WERI-Rb-1 (cell line): ENCODE results near the gene WFS1.

Experiments
- DNase-seq: peaks from one replicate; pipeline ENCODE4 v3.0.0-alpha.2; 2020
- H3K27ac ChIP-seq: fragments of 250-450 bp; sonication (Bioruptor Pico); 2 replicates; pipeline ENCODE4 v1.5.1; 2020; ENCODE audit warnings: mild to moderate bottlenecking, moderate library complexity
- H3K27me3 ChIP-seq: fragments of 250-450 bp; sonication (Bioruptor Pico); 2 replicates; pipeline ENCODE4 v1.5.1; 2021; ENCODE audit warnings: mild to moderate bottlenecking, low read depth, moderate library complexity; ENCODE audit not compliant: insufficient read depth, severe bottlenecking
- H3K36me3 ChIP-seq: fragments of 250-450 bp; sonication (Bioruptor Pico); 2 replicates; pipeline ENCODE4 v1.5.1; 2020; ENCODE audit warnings: mild to moderate bottlenecking, moderate library complexity
- H3K4me3 ChIP-seq: 2 replicates; pipeline ENCODE4 v1.5.1; 2011; ENCODE audit warnings: low read depth, mild to moderate bottlenecking, control low read depth, low read length
- H3K9me3 ChIP-seq: fragments of 250-450 bp; sonication (Bioruptor Pico); 2 replicates; pipeline ENCODE4 v1.5.1; 2021; ENCODE audit warnings: mild to moderate bottlenecking, moderate library complexity; ENCODE audit not compliant: severe bottlenecking
- TF ChIP-seq, protein P1 (sequence below): IDR thresholded peaks from 2 replicates; pipeline ENCODE4 v1.5.1; 2011; ENCODE audit warnings: low read depth, mild to moderate bottlenecking, control low read depth, inconsistent platforms, low read length

The WFS1 gene

DNA sequence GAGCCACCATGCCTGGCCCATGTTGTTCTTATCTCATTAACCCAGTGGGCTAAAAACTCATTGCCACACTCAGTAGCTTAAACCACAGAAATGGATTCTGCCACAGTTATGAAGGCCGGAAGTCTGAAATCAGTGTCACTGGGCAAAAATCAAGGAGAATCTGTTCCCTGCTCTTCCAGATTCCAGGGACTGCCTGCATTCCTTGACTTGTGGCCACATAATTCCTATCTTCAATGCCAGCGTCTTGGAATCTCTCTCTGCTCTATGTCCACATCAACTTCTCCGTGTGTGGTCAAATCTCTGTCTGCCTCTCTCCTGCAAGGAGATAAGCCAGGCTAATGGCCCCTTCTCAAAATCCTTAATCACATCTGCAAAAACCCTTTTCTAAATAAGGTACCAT lies 4.1 kb upstream of the WFS1 start:
- Histone ChIP-seq H3K9me3 (no peaks in the 10 kb centered on the region), H3K27ac (no peak overlapping the region), H3K4me3 (no peak overlapping the region), H3K27me3 (no peaks in the 10 kb centered on the region), H3K36me3 (no peaks in the 10 kb centered on the region)
- TF ChIP-seq, protein P1, sequence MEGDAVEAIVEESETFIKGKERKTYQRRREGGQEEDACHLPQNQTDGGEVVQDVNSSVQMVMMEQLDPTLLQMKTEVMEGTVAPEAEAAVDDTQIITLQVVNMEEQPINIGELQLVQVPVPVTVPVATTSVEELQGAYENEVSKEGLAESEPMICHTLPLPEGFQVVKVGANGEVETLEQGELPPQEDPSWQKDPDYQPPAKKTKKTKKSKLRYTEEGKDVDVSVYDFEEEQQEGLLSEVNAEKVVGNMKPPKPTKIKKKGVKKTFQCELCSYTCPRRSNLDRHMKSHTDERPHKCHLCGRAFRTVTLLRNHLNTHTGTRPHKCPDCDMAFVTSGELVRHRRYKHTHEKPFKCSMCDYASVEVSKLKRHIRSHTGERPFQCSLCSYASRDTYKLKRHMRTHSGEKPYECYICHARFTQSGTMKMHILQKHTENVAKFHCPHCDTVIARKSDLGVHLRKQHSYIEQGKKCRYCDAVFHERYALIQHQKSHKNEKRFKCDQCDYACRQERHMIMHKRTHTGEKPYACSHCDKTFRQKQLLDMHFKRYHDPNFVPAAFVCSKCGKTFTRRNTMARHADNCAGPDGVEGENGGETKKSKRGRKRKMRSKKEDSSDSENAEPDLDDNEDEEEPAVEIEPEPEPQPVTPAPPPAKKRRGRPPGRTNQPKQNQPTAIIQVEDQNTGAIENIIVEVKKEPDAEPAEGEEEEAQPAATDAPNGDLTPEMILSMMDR: no peak
- DNase-seq: no peak

DNA sequence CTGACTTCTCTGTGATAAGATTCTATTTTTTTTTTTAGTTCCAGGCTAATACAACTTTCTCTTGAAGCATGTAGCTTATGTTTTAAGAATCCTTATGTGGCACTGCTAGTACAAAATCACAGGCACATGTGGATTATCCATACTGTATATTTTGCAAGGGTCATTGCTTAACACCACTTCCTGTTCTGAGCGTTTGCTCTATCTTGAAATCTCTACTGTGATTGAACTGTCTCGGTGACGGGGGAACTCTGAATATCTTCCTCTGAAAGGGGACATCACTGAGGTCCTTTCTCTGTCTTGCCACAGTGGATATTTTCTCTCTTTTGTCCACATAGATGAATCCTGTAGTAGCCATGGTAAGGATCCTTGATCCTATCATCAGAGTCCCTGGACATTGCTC lies 2.1 kb upstream of the WFS1 start:
- no peak overlapping the region for H3K27ac ChIP-seq

DNA sequence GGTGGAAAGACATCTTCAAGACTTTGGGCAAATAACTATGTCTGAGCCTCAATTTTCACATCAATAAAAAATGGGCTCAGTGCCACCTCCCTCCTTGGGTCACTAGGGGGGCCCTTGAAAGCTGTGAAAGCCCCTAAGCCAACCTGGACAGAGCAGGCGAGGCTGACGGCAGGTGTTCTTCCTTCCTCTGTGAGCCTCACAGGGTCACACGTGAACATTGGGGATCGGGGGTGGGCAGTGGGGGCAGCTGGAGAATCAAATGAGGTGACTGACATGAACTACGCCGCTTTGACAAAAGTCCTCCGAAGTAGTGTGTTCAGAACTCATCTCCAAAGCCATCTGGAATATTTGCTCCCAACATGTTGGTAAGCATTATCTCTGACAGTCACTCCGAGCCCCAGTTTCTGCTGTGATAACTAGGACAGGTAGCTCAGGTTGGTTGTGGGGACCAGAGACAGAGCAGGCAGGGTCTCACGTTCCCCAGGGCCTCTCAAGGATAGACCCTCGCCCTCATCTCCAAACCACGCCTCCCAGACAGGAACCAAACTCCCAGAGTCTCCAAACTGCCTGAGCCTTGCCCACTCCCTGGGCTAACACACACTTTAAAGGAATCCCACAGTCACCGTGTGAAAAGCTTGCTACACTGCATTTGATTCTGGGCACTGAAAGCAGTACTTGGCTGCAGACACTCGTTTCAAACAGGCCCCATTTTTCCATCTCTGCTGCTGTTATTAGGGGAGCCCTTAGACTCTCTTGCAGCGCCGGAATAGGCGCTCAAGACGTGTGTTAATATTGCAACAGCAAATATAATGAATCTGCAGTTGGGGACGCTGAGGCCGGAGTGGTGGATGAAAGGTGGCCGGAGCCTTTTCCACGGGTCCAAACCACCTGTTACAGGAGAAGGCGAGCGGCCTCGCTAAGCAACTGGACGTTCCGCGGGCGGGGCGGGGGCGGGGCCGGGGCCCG lies 717 bp upstream of the WFS1 start:
- TF ChIP-seq, protein P1: no peak
- no peak for DNase-seq
- no peaks in the 10 kb centered on the region for H3K36me3 ChIP-seq
- H3K4me3 ChIP-seq: peak overlapping the region; percentile 43
- no peaks in the 10 kb centered on the region for H3K27me3 ChIP-seq
- no peaks in the 10 kb centered on the region for H3K9me3 ChIP-seq
- H3K27ac ChIP-seq: no peak overlapping the region

More for the DNA sequence above, 2.1 kb upstream of the WFS1 start:
- H3K36me3 ChIP-seq: no peaks in the 10 kb centered on the region
- no peaks in the 10 kb centered on the region for H3K9me3 ChIP-seq
- TF ChIP-seq, protein P1: no peak
- DNase-seq: no peak
- H3K27me3 ChIP-seq: no peaks in the 10 kb centered on the region
- H3K4me3 ChIP-seq: no peak overlapping the region

DNA sequence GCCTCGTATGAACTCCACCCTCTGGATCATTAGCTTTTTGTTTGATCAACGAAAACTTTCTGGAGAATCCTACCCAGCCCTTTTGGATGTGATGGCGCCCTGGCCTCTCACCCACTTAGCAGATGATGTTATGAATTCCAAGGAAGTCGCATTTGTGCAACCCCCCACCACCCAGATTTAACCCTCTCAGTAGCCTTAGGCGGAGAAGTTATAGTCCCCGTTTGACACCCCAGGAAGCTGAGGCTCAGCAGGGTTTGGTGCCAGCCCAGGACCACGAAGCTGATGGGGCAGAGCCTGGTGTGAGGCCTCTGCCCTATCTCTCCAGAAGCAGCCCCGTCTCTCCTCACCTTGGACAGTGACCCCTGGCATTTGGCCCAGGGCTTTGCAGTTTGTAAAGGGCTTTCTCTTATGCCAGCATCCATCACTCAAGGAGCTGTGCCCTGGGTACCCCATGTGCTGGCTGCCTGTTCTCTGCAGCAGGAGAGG lies 1.0 kb downstream of the WFS1 start:
- Histone ChIP-seq H3K27ac (no peak overlapping the region), H3K36me3 (no peaks in the 10 kb centered on the region), H3K27me3 (no peaks in the 10 kb centered on the region), H3K9me3 (no peaks in the 10 kb centered on the region), H3K4me3 (peak overlapping the region; percentile 90)
- no peak for DNase-seq
- TF ChIP-seq, protein P1: no peak

DNA sequence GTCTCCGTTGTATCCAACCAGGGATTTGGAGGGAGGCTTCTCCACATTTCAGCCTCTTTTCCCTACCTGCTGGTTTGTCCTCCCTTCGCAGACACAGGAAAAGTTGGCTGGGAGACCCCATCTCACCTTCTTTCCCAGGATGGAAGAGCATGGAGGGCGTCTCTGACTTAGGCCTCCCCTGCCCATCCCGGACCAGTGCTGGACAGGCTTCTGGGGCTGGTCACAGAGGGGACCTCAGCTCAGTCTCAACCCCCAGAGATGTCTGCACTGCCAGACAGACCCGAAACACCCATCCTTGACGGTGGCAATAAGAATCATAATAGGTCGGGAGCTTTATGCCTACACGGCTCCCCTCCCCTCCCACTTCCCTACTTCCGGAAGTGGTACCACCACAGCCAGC lies 1.6 kb downstream of the WFS1 start:
- DNase-seq: no peak
- H3K4me3 ChIP-seq: no peak overlapping the region

More for the DNA sequence above, 1.6 kb downstream of the WFS1 start:
- Histone ChIP-seq H3K27ac (no peak overlapping the region), H3K36me3 (no peaks in the 10 kb centered on the region), H3K9me3 (no peaks in the 10 kb centered on the region), H3K27me3 (no peaks in the 10 kb centered on the region)
- TF ChIP-seq, protein P1: no peak
